ENCODE results near the gene UBE2F. TPM values are rescaled to one million over a fixed set of nuclear protein-coding genes. Genes with fewer than 3 reads are reported as not detected.

UBE2F gene
- total RNA-seq, 1 experiment from 2014 or later, result 44.9 TPM

DNA sequence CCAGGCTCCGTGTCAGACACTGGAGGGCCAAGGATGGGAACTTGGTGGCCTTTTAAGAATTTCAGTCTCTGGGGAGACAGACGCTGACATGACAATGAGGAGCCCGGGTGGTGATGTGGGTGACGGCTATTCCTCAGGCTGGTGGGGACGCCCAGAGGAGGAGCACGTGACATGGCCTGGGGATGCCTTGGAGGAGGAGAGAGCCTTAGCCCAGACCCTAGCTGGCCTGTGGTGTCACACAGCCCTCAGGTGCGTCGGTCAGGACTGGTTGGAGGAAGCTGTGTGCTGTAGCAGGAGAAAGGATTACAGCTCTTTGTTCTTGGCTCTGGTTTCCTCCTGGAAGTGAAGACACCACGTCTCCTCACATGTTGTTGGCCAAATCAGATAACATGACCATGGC, 54.0 kb downstream of the UBE2F start:
- in situ Hi-C loops (cut with HindIII; ENCODE audit: low pct_unique_long_range_greater_than_20kb, low sequenced_read_pairs) (no loop called here), intact Hi-C loops (cut with micrococcal nuclease; ENCODE audit: unreplicated experiment) (no loop called here)
- BruUV-seq (replicated peaks), result no TSS peak
- H3K27me3 ChIP-seq (ENCODE audit: control insufficient read depth, insufficient read depth, low read length), result no peaks in the 10 kb centered on the region
- no peaks in the 10 kb centered on the region for H3K36me3 ChIP-seq (ENCODE audit: control insufficient read depth, insufficient read depth, low read length)
- ChIA-PET CTCF (no interaction called here), POLR2A (no interaction called here)
- no peak for DNase-seq (ENCODE audit: low read depth, low spot score)
- ATAC-seq, result no peak
- H3K9me3 ChIP-seq (ENCODE audit: control insufficient read depth, insufficient read depth, low read depth, low read length), result no peaks in the 10 kb centered on the region
- no peak overlapping the region for H3K27ac ChIP-seq (ENCODE audit: low read length)
- no peaks in the 10 kb centered on the region for H3K4me1 ChIP-seq (ENCODE audit: control insufficient read depth, insufficient read depth, low read length)
- no peak overlapping the region for H3K4me3 ChIP-seq (ENCODE audit: low read depth in 2 of 2, low read length in 2 of 2)
- no peak for TF ChIP-seq TCF7L2 (IDR thresholded peaks at IDR 0.05; ENCODE audit: low read depth, low read length)
- TF ChIP-seq SIN3A (IDR thresholded peaks at IDR 0.05; ENCODE audit: borderline replicate concordance, insufficient read depth, low read depth, low read length), result no peak
- TF ChIP-seq POLR2AphosphoS5 (IDR thresholded peaks at IDR 0.05; ENCODE audit: low read depth, low read length), result no peak
- TF ChIP-seq, protein P1, sequence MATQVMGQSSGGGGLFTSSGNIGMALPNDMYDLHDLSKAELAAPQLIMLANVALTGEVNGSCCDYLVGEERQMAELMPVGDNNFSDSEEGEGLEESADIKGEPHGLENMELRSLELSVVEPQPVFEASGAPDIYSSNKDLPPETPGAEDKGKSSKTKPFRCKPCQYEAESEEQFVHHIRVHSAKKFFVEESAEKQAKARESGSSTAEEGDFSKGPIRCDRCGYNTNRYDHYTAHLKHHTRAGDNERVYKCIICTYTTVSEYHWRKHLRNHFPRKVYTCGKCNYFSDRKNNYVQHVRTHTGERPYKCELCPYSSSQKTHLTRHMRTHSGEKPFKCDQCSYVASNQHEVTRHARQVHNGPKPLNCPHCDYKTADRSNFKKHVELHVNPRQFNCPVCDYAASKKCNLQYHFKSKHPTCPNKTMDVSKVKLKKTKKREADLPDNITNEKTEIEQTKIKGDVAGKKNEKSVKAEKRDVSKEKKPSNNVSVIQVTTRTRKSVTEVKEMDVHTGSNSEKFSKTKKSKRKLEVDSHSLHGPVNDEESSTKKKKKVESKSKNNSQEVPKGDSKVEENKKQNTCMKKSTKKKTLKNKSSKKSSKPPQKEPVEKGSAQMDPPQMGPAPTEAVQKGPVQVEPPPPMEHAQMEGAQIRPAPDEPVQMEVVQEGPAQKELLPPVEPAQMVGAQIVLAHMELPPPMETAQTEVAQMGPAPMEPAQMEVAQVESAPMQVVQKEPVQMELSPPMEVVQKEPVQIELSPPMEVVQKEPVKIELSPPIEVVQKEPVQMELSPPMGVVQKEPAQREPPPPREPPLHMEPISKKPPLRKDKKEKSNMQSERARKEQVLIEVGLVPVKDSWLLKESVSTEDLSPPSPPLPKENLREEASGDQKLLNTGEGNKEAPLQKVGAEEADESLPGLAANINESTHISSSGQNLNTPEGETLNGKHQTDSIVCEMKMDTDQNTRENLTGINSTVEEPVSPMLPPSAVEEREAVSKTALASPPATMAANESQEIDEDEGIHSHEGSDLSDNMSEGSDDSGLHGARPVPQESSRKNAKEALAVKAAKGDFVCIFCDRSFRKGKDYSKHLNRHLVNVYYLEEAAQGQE (IDR thresholded peaks at IDR 0.05; ENCODE audit: insufficient read depth in 1 of 2, low read depth in 2 of 2, low read length in 1 of 2), result no peak
- TF ChIP-seq, protein P2, sequence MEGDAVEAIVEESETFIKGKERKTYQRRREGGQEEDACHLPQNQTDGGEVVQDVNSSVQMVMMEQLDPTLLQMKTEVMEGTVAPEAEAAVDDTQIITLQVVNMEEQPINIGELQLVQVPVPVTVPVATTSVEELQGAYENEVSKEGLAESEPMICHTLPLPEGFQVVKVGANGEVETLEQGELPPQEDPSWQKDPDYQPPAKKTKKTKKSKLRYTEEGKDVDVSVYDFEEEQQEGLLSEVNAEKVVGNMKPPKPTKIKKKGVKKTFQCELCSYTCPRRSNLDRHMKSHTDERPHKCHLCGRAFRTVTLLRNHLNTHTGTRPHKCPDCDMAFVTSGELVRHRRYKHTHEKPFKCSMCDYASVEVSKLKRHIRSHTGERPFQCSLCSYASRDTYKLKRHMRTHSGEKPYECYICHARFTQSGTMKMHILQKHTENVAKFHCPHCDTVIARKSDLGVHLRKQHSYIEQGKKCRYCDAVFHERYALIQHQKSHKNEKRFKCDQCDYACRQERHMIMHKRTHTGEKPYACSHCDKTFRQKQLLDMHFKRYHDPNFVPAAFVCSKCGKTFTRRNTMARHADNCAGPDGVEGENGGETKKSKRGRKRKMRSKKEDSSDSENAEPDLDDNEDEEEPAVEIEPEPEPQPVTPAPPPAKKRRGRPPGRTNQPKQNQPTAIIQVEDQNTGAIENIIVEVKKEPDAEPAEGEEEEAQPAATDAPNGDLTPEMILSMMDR (IDR thresholded peaks at IDR 0.05), result no peak

DNA sequence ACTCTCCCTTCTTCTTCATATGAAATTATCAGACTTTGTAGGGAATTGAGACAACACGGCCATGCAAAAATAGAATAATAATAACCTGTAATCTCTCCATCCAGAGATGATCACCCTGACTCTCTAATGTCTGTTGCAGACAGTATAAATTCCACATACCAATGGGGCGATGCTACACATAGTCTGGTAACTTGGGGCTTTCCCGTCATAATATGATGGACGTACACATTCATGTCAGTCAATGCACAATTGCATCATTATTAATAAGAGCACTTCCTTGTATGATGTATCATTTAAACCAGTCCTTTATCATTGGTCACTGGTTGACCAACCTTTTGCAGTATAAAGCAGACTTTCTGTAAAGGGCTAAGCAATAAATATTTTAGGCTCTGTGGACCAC, 54.5 kb downstream of the UBE2F start:
- intact Hi-C loops (cut with micrococcal nuclease; ENCODE audit: unreplicated experiment), result no loop called here
- no TSS peak for BruUV-seq (replicated peaks)
- POLR2A ChIA-PET, result no interaction called here
- no peak for DNase-seq (ENCODE audit: low read depth, low spot score)
- Histone ChIP-seq H3K27me3 (ENCODE audit: control insufficient read depth, insufficient read depth, low read length) (no peaks in the 10 kb centered on the region), H3K4me1 (ENCODE audit: control insufficient read depth, insufficient read depth, low read length) (no peaks in the 10 kb centered on the region), H3K4me3 (ENCODE audit: low read depth in 2 of 2, low read length in 2 of 2) (no peak overlapping the region), H3K36me3 (ENCODE audit: control insufficient read depth, insufficient read depth, low read length) (no peaks in the 10 kb centered on the region), H3K27ac (ENCODE audit: low read length) (no peak overlapping the region), H3K9me3 (ENCODE audit: control insufficient read depth, insufficient read depth, low read depth, low read length) (no peaks in the 10 kb centered on the region)
- in situ Hi-C loops (cut with HindIII; ENCODE audit: low pct_unique_long_range_greater_than_20kb, low sequenced_read_pairs), result no loop called here
- CTCF ChIA-PET, result no interaction called here
- no peak for ATAC-seq
- no peak for TF ChIP-seq SIN3A (IDR thresholded peaks at IDR 0.05; ENCODE audit: borderline replicate concordance, insufficient read depth, low read depth, low read length)
- TF ChIP-seq, protein P1 (IDR thresholded peaks at IDR 0.05; ENCODE audit: insufficient read depth in 1 of 2, low read depth in 2 of 2, low read length in 1 of 2), result no peak
- TF ChIP-seq TCF7L2 (IDR thresholded peaks at IDR 0.05; ENCODE audit: low read depth, low read length), result no peak
- TF ChIP-seq POLR2AphosphoS5 (IDR thresholded peaks at IDR 0.05; ENCODE audit: low read depth, low read length), result no peak
- TF ChIP-seq, protein P2 (IDR thresholded peaks at IDR 0.05), result no peak
